GM23248 (cell line): ENCODE data around the gene OR5D16.
"Not testable (repeated sequence)": the region's sequence is repeated elsewhere in the genome, so short reads cannot be mapped to it uniquely, and the experiment has no call there.

ENCODE experiments used
- EZH2 ChIP-seq: fragments of 200-600 bp; sonication (generic); IDR thresholded peaks from 2 replicates; pipeline ENCODE4 v1.6.1; 2018; ENCODE audit warnings: antibody characterized with exemption, mild to moderate bottlenecking; ENCODE audit not compliant: insufficient read depth, poor library complexity, severe bottlenecking
- EZH2phosphoT487 ChIP-seq: fragments of 200-600 bp; sonication (generic); IDR thresholded peaks from 2 replicates; pipeline ENCODE4 v1.6.1; 2018; ENCODE audit warnings: antibody characterized with exemption, moderate library complexity, mild to moderate bottlenecking, low read depth; ENCODE audit not compliant: insufficient read depth

- TF ChIP-seq EZH2, EZH2phosphoT487: not testable (repeated sequence)
Measured at GRCh38 chr11:55873146-55873545, 34.6 kb downstream of the OR5D16 start.
